GM19395 (cell line): ENCODE data around the gene SCGB2B2.
"Not testable (repeated sequence)": the region's sequence is repeated elsewhere in the genome, so short reads cannot be mapped to it uniquely, and the experiment has no call there.

ENCODE experiments used
- ATAC-seq: cut with Tn5 transposase; IDR thresholded peaks from one replicate; pipeline ENCODE4 v1.9.1; 2021; ENCODE audit warnings: mild to moderate bottlenecking, moderate library complexity; ENCODE audit not compliant: unreplicated experiment

Gene SCGB2B2

DNA sequence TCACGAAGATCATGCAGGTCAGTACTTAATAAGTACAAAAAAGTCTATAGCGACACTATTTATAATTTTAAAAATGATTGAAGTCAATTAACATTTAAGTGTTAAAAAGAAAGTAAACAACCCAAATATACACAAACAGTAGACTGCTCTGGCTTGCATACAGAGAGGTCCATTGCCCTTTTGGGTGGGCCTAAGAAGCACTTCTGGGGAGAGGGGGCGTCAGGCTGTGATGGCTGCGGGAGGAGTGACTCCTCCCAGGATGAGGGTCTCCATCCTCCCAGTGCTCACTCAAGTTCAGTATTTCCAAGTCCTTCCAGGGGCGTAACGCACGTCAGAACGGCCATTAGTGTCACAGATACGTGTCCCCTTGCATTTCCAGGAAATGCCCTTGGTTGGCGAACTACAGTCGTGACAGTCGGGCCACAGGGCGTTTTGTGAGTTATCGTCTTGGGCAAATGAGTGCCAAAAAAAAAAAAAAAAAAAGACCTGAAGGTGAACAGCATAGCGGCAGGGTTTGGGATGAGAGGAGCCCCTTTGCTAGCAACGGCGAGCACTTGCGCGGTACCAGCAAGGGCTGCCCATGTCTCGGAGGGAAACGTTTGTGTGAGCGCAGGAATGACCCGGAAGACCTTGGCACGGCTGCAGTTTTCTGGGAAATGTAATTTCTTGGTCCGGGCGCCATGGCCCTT lies at the start of gene SCGB2B2:
SCGB2B2 (minus strand) TSS at position 463 of the 689 bp plus-strand sequence. CDS start 82,596 bp downstream, outside the sequence.
- ATAC-seq: peak; percentile 52

- no peak for ATAC-seq
Measured at GRCh38 chr19:34725400-34725799, 48.4 kb upstream of the SCGB2B2 start.

- no peak for ATAC-seq
Measured at GRCh38 chr19:34722353-34722752, 45.4 kb upstream of the SCGB2B2 start.

- no peak for ATAC-seq
Measured at GRCh38 chr19:34715357-34715756, 38.4 kb upstream of the SCGB2B2 start.

DNA sequence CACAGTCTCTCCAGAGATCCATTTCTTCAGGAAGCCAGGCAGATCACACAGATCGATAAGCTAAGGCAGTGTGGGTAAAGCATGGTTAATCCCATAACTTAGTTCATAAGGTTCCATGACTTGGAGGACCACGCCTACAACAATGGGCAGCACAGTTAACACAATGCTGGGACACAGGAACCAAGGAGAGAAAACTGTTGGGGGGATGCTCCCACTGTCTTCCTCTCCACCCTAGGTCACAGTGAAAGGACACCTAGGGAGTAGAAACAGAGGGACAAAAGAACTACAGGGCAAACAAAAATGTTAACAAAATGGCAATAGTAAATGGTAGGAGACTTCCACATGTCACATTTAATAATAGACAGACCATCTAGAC lies 36.3 kb upstream of the SCGB2B2 start:
- ATAC-seq: no peak

GRCh38 chr19:34712395-34713261 lies 35.7 kb upstream of the SCGB2B2 start:
- no peak for ATAC-seq

GRCh38 chr19:34711890-34712289 lies 34.9 kb upstream of the SCGB2B2 start:
- no peak for ATAC-seq

- no peak for ATAC-seq
Measured at GRCh38 chr19:34707661-34708060, 30.7 kb upstream of the SCGB2B2 start.

DNA sequence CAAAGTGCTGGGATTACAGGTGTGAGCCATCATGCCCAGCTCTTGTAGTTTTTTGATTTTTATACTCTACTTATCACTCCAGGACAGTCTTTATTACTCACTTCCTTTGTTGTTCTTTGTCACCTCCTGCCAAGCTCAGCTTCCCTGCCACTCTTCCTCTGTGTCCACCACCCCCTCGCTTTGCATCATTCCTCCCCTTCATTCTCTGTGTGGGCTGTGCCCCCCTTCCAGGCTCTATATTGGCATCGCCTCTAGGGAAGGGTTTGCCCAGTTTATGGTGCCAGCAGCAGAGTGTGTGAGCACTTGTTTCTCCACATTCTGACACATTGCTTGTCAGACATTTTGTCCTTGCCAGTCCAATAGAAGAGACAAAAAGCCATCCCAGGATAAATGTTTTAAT lies 15.6 kb upstream of the SCGB2B2 start:
- no peak for ATAC-seq

DNA sequence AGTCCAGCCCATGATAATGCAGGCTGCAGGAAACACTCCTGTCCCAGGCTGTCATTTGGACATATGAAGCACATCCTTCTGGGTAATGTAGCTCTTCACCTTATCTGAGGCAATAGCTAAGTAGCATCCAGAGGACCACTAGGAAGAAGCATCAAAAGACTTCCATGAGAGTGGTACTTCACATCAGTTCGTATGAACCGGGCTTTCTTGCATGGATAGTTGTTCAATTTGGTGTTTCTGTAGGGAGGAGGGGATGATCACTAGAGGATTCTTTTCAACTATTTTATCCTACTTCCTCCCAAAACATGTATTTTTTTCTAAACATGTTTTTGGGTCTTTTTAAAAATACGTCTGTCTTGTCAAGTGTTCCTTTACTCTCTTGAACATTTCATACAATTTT lies 13.4 kb upstream of the SCGB2B2 start:
- no peak for ATAC-seq

DNA sequence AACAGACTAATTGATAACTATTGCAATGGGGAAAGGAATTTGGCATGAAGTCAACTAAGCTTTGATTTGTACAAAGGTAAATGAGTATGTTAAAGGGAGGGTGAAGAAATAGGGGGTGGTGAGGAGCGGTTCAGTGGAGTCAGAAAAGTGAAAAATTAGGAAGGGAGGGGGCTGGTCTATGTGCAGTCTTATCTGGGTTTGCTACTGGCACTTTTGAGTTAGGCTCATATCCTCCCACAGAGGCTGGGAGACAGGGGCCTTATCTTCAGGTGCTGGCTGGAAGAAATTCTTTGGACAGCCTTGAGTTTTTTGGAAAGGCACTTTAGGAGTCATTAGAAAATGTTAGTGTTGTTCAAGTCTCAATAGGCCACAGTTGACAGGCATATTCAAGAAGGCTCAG lies 11.6 kb upstream of the SCGB2B2 start:
- no peak for ATAC-seq

DNA sequence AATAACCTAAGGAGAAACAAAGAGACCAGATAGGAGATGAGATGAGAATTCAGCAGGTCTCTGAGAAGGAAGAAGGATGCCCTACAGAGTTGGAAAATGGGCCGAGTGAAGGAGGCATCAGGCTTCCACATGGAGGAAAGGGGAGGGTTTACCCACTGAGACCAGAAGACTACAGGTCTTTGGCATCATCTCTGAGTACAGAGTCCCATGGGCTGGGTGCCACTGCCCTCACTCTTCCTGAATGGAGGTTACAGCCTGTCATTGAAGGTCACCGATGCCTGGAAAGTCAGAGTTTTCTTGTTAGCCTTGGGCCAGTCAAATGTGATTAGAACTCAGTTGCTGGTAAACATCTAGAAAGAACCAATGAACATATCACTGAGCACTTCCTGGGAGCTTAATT lies 10.4 kb upstream of the SCGB2B2 start:
- no peak for ATAC-seq

- no peak for ATAC-seq
Measured at GRCh38 chr19:34686455-34686854, 9.5 kb upstream of the SCGB2B2 start.

DNA sequence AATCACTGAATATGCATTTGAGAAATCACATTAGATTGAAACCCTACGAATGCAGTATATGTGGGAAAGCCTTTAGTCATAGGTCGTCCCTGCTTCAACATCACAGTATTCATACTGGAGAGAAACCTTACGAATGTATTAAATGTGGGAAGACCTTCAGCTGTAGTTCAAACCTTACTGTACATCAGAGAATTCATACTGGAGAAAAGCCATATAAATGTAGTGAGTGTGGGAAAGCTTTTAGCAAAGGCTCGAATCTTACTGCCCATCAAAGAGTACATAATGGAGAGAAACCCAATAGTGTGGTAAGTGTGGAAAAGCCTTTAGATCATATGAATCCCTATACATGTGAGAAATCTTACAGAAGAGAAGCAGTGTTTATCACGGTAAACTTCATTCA lies 8.3 kb upstream of the SCGB2B2 start:
- not testable (repeated sequence) for ATAC-seq

DNA sequence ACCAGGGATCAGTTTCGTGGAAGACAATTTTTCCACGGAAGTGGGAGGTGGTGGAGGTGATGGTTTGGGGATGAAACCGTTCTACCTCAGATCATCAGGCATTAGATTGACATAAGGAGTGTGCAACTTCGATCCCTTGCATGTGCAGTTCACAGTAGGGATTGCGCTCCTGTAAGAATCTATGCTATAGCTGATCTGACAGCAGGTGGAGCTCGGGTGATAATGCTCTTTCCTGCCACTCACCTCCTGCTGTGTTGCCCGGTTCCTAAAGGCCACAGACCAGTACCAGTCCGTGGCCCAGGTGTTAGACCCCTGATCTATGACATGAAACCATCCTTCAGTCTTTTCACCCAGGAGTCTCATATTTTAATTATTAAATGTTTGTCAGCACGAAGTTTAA lies 4.5 kb upstream of the SCGB2B2 start:
- no peak for ATAC-seq

DNA sequence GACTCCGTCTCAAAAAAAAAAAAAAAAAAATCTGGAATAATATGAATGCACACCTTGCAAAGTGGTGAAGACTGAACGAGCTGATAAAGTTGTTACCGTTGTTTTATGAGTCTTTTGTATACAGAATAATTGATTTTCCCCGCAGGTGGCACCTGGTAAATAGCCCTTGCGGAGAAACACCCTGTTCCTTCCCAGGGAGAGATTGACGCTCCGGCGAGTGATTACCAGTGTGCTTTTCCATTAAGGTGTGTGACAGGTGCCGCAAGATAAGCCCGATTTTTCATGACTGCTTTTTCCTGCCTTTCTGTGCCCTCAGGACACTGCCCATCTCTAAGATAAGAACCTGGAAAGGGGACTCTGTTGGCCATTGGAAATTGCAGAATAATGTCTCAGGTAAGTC lies 1.5 kb upstream of the SCGB2B2 start:
- no peak for ATAC-seq

- no peak for ATAC-seq
Measured at GRCh38 chr19:34678085-34678412, 1.1 kb upstream of the SCGB2B2 start.

GRCh38 chr19:34677386-34678084 lies 576 bp upstream of the SCGB2B2 start, which contains the start of gene ZNF302:
Gene ZNF302, plus strand, starts transcription at chr19:34677678. Its CDS starts 1,127 bp downstream, at chr19:34678805.
- peak; percentile 95 for ATAC-seq

GRCh38 chr19:34675919-34676318 lies 1.0 kb downstream of the SCGB2B2 start:
- ATAC-seq: no peak

DNA sequence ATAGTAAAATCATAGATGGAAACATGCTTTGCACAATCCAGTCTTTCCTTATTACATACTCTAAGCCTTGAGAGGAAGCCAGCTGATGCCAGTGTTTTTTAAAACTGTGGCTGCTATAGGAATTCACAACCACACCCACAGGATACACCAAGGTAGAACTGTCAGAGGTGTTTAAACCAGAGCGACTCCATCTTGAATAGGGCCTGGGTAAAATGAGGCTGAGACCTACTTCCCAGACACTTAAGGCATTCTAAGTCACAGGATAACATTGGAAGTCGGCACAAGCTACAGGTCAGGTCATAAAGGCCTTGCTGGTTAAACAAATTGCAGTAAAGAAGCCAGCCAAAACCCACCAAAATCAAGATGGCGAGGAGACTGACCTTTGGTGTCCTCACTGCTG lies 1.7 kb downstream of the SCGB2B2 start:
- ATAC-seq: no peak

DNA sequence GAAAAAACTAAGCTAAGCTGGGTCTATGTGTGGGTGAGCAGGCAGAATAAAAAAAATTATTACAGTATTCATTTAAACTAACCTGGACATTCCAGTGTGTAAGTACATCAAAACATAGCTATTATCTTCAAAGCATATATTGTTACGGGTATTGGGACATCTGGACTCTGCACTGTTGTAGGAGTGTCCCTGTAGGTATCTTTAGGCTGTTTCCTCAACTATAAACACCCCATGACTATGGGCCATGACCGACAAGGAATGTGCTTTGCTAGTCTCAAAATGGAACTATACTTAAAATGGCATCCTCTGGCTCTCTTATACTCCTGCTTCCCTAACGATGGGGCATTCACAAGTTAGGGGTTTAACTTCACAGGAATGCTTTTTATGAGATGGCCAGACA lies 3.4 kb downstream of the SCGB2B2 start:
- ATAC-seq: no peak

GRCh38 chr19:34671972-34672371 lies 5.0 kb downstream of the SCGB2B2 start:
- ATAC-seq: no peak
